IMR-90 (cell line): ENCODE measurements around the gene MAPK8IP1. TPM values are rescaled to one million over a fixed set of nuclear protein-coding genes. Genes with fewer than 3 reads are reported as not detected.

ENCODE experiments used
- ATAC-seq: fragments of 200-7000 bp; cut with Tn5 transposase; 2 replicates; pipeline ENCODE4 v1.9.1; 2020; ENCODE audit warnings: low read depth, mild to moderate bottlenecking, moderate library complexity
- BruUV-seq: library from RNA; stranded (reverse); fragments of 400-500 nt; replicated peaks from 2 replicates; lab custom pipeline; 2021; lab: Mats Ljungman, UMichigan
- CTCF ChIA-PET: fragments of 300-600 bp; formaldehyde crosslinking; extraction: SDS; loops from one replicate; lab custom pipeline; 2021; ENCODE audit warnings: antibody characterized with exemption; lab: Yijun Ruan, JAX
- POLR2A ChIA-PET: fragments of 300-600 bp; sonication (Branson Sonifier 250); formaldehyde crosslinking; loops from one replicate; lab custom pipeline; 2022; ENCODE audit warnings: antibody characterized with exemption; ENCODE audit not compliant: unreplicated experiment; lab: Charles Lee
- DNase-seq: peaks from one replicate; pipeline ENCODE4 v3.0.0; 2013
- H2AFZ ChIP-seq: replicated peaks from 2 replicates; pipeline ENCODE3; 2013; ENCODE audit warnings: low read length, mild to moderate bottlenecking; ENCODE audit not compliant: poor library complexity
- H2AK5ac ChIP-seq: 2 replicates; pipeline ENCODE4 v1.6.1; 2013; ENCODE audit warnings: low read depth, low read length, inconsistent platforms
- H2AK9ac ChIP-seq: replicated peaks from 2 replicates; pipeline ENCODE3; 2013; ENCODE audit warnings: mild to moderate bottlenecking, low read depth, low read length, moderate library complexity; ENCODE audit not compliant: poor library complexity
- H2BK120ac ChIP-seq: 2 replicates; pipeline ENCODE4 v1.6.1; 2013; ENCODE audit warnings: low read depth, low read length, inconsistent platforms
- H2BK15ac ChIP-seq: 3 replicates; pipeline ENCODE4 v1.6.1; 2013; ENCODE audit warnings: low read depth, low read length, inconsistent platforms
- H2BK20ac ChIP-seq: 2 replicates; pipeline ENCODE4 v1.6.1; 2013; ENCODE audit warnings: low read depth, mild to moderate bottlenecking, inconsistent platforms, low read length, moderate library complexity
- H2BK5ac ChIP-seq: 2 replicates; pipeline ENCODE4 v1.6.1; 2013; ENCODE audit warnings: mild to moderate bottlenecking, low read depth, low read length, inconsistent platforms; ENCODE audit not compliant: poor library complexity, severe bottlenecking
- H3K14ac ChIP-seq: replicated peaks from 2 replicates; pipeline ENCODE4 v1.6.1; 2013; ENCODE audit warnings: low read depth, low read length, inconsistent platforms
- H3K18ac ChIP-seq: 2 replicates; pipeline ENCODE4 v1.6.1; 2013; ENCODE audit warnings: low read depth, low read length, control low read depth
- H3K23ac ChIP-seq: 2 replicates; pipeline ENCODE4 v1.6.1; 2013; ENCODE audit warnings: low read depth, low read length, inconsistent platforms
- H3K27ac ChIP-seq: 2 replicates; pipeline ENCODE4 v1.5.1; 2013; ENCODE audit warnings: mild to moderate bottlenecking, control low read depth, low read length; ENCODE audit not compliant: insufficient read depth
- H3K27me3 ChIP-seq: 2 replicates; pipeline ENCODE4 v1.6.1; 2013; ENCODE audit warnings: low read length; ENCODE audit not compliant: control insufficient read depth, insufficient read depth
- H3K36me3 ChIP-seq: 2 replicates; pipeline ENCODE4 v1.6.1; 2013; ENCODE audit warnings: low read length, mixed read lengths; ENCODE audit not compliant: control insufficient read depth, insufficient read depth
- H3K4ac ChIP-seq: 2 replicates; pipeline ENCODE4 v1.6.1; 2013; ENCODE audit warnings: low read depth, low read length, inconsistent platforms
- H3K4me1 ChIP-seq: 2 replicates; pipeline ENCODE4 v1.6.1; 2013; ENCODE audit warnings: low read length, mixed read lengths; ENCODE audit not compliant: control insufficient read depth, insufficient read depth
- H3K4me2 ChIP-seq: 2 replicates; pipeline ENCODE4 v1.6.1; 2013; ENCODE audit warnings: low read depth, mild to moderate bottlenecking, control low read depth, low read length, moderate library complexity
- H3K4me3 ChIP-seq: 2 replicates; pipeline ENCODE4 v1.5.1; 2013; ENCODE audit warnings: low read depth, mild to moderate bottlenecking, control low read depth, low read length, moderate library complexity; ENCODE audit not compliant: insufficient read depth
- H3K56ac ChIP-seq: 2 replicates; pipeline ENCODE4 v1.6.1; 2013; ENCODE audit warnings: low read length, inconsistent platforms; ENCODE audit not compliant: insufficient read depth; ENCODE audit errors: extremely low read depth
- H3K79me1 ChIP-seq, 2 experiments: 2 replicates each; pipeline ENCODE4 v1.6.1; 2013; ENCODE audit warnings: low read length in 2 of 2, inconsistent platforms in 1 of 2, low read depth in 1 of 2
- H3K9ac ChIP-seq: 2 replicates; pipeline ENCODE4 v1.6.1; 2013; ENCODE audit warnings: low read depth, low read length, control low read depth
- H3K9me1 ChIP-seq: 2 replicates; pipeline ENCODE4 v1.6.1; 2013; ENCODE audit warnings: low read length, inconsistent platforms; ENCODE audit not compliant: insufficient read depth
- H3K9me3 ChIP-seq: 2 replicates; pipeline ENCODE4 v1.6.1; 2013; ENCODE audit warnings: low read length; ENCODE audit not compliant: control insufficient read depth, insufficient read depth
- H4K20me1 ChIP-seq: 2 replicates; pipeline ENCODE4 v1.6.1; 2013; ENCODE audit warnings: low read length, inconsistent platforms; ENCODE audit not compliant: insufficient read depth
- H4K5ac ChIP-seq: 2 replicates; pipeline ENCODE4 v1.6.1; 2013; ENCODE audit warnings: mild to moderate bottlenecking, low read depth, low read length, control low read depth
- H4K8ac ChIP-seq, 2 experiments: 2 replicates each; pipeline ENCODE4 v1.6.1; 2013; ENCODE audit warnings: low read depth in 2 of 2, low read length in 2 of 2, control low read depth in 1 of 2, inconsistent platforms in 1 of 2
- H4K91ac ChIP-seq: 2 replicates; pipeline ENCODE4 v1.6.1; 2013; ENCODE audit warnings: low read depth, low read length, inconsistent platforms; ENCODE audit not compliant: insufficient read depth
- BHLHE40 ChIP-seq: fragments of 150-350 bp; IDR thresholded peaks from 2 replicates; pipeline ENCODE4 v1.6.1; 2016; ENCODE audit warnings: mild to moderate bottlenecking, low read depth, low read length
- CEBPB ChIP-seq: IDR thresholded peaks from 2 replicates; pipeline ENCODE4 v1.6.1; 2012; ENCODE audit warnings: low read depth, low read length, improper control_type of control experiment
- CHD1 ChIP-seq: IDR thresholded peaks from 2 replicates; pipeline ENCODE4 v1.6.1; 2012; ENCODE audit warnings: low read depth, low read length, improper control_type of control experiment
- CTCF ChIP-seq: conservative IDR thresholded peaks from 2 replicates; pipeline ENCODE4 v1.5.1; 2012; ENCODE audit warnings: mild to moderate bottlenecking, low read depth, low read length, improper control_type of control experiment
- ELK1 ChIP-seq: fragments of 150-350 bp; IDR thresholded peaks from 2 replicates; pipeline ENCODE4 v1.6.1; 2016; ENCODE audit warnings: low read depth, mild to moderate bottlenecking, low read length, moderate library complexity, borderline replicate concordance
- FOS ChIP-seq: fragments of 150-350 bp; IDR thresholded peaks from 2 replicates; pipeline ENCODE4 v1.6.1; 2016; ENCODE audit warnings: low read depth, low read length
- MAFK ChIP-seq: IDR thresholded peaks from 2 replicates; pipeline ENCODE4 v1.6.1; 2012; ENCODE audit warnings: low read depth, low read length, improper control_type of control experiment
- MAZ ChIP-seq: IDR thresholded peaks from 2 replicates; pipeline ENCODE4 v1.6.1; 2012; ENCODE audit warnings: low read depth, mild to moderate bottlenecking, low read length, improper control_type of control experiment, moderate library complexity, borderline replicate concordance
- MXI1 ChIP-seq: IDR thresholded peaks from 2 replicates; pipeline ENCODE4 v1.6.1; 2012; ENCODE audit warnings: low read depth, mild to moderate bottlenecking, low read length, moderate library complexity, borderline replicate concordance
- POLR2A ChIP-seq: IDR thresholded peaks from 2 replicates; pipeline ENCODE4 v1.6.1; 2012; ENCODE audit warnings: mild to moderate bottlenecking, low read depth, low read length
- RAD21 ChIP-seq: IDR thresholded peaks from 2 replicates; pipeline ENCODE4 v1.6.1; 2012; ENCODE audit warnings: low read length, improper control_type of control experiment
- RCOR1 ChIP-seq: IDR thresholded peaks from 2 replicates; pipeline ENCODE4 v1.6.1; 2012; ENCODE audit warnings: mild to moderate bottlenecking, low read length, improper control_type of control experiment; ENCODE audit not compliant: insufficient replicate concordance
- RFX5 ChIP-seq: IDR thresholded peaks from 2 replicates; pipeline ENCODE4 v1.8.0; 2012; ENCODE audit warnings: low read depth, mild to moderate bottlenecking, low read length, moderate library complexity
- USF2 ChIP-seq: fragments of 150-350 bp; IDR thresholded peaks from 2 replicates; pipeline ENCODE4 v1.6.1; 2017; ENCODE audit warnings: mild to moderate bottlenecking, antibody characterized with exemption, low read length, low read depth
- WGBS, 2 experiments: methylation state at CpG; one replicate each; pipeline versions ENCODE4 v1.1.5 to v1.1.7; 2013; ENCODE audit warnings: missing lambda C conversion rate in 2 of 2; ENCODE audit not compliant: insufficient read length in 1 of 2; ENCODE audit errors: extremely low coverage in 2 of 2; 5-methylcytosine and 5-hydroxymethylcytosine counted together
- dilution Hi-C: fragments of 300-500 bp; cut with HindIII; formaldehyde crosslinking; loops from one replicate; pipeline ENCODE4 v1.14.3; 2018; ENCODE audit warnings: low sequenced_read_pairs; ENCODE audit not compliant: unreplicated experiment
- in situ Hi-C: fragments of 300-500 bp; cut with MboI; formaldehyde crosslinking; loops from 3 replicates; pipeline ENCODE4 v1.14.3; 2019; ENCODE audit warnings: low sequenced_read_pairs, inconsistent platforms, mixed read lengths
- intact Hi-C: fragments of 100-400 bp; cut with micrococcal nuclease; formaldehyde crosslinking; loops from 2 replicates; pipeline ENCODE4 v1.10.0; 2022
- polyA plus RNA-seq, 3 experiments: library from polyadenylated mRNA; depleted of rRNA; stranded (reverse); fragments of >200 nt; gene quantifications; 2 replicates each; pipeline ENCODE4 v1.2.3, GENCODE V29; 2012; ENCODE audit warnings: low replicate concordance in 1 of 3
- total RNA-seq: library from RNA; depleted of rRNA; stranded (reverse); fragments of >200 nt; gene quantifications from 2 replicates; pipeline ENCODE4 v1.2.3, GENCODE V29; 2012

Gene MAPK8IP1
- total and polyA plus RNA-seq, 2 of the 4 experiments (the other 2 are of a cell fraction), result 6.5 to 9.6 TPM

GRCh38 chr11:45917623-45918330, 32.3 kb downstream of the MAPK8IP1 start, which contains the start of gene PEX16:
TSS of gene PEX16 (minus strand) at chr11:45917877. CDS start at chr11:45917811, 66 bp downstream.
- Histone ChIP-seq H4K8ac (peak within 1 kb of the TSS; percentile 63 to 94; a peak in 3 of 4 replicates), H4K91ac (peak within 1 kb of the TSS; percentile 64), H3K4me1 (no peaks in the 10 kb centered on the region), H3K14ac (peak within 1 kb of the TSS; percentile 91), H3K56ac (peak within 1 kb of the TSS; percentile 85), H2AK5ac (peak within 1 kb of the TSS; percentile 87), H3K23ac (peak within 1 kb of the TSS; percentile 84), H3K9me3 (no peaks in the 10 kb centered on the region), H3K4me2 (peak within 1 kb of the TSS; percentile 98), H2AFZ (peak within 1 kb of the TSS; percentile 96), H2BK20ac (no peak within 1 kb of the TSS), H2AK9ac (peak within 1 kb of the TSS; percentile 99), H3K9me1 (0 out of 2 replicates have a peak, but pooled peaks cover 8% of the 10 kb centered on the region), H3K18ac (0 out of 2 replicates have a peak within 1 kb of the TSS, but pooled peaks have one; percentile 6), H3K27me3 (peaks cover 16% of the 10 kb centered on the region), H3K27ac (peak within 1 kb of the TSS; percentile 85), H3K79me1 (peaks cover 18 to 32% of the 10 kb centered on the region in 2 experiments), H4K20me1 (peaks cover 7% of the 10 kb centered on the region; the same call in 1 of the 2 replicates), H2BK5ac (peak within 1 kb of the TSS; percentile 51), H3K4ac (peak within 1 kb of the TSS; percentile 88), H3K4me3 (peak within 1 kb of the TSS; percentile 79), H3K36me3 (peaks cover 20% of the 10 kb centered on the region), H2BK120ac (peak within 1 kb of the TSS; percentile 52; the same call in 1 of the 2 replicates), H3K9ac (peak within 1 kb of the TSS; percentile 95), H2BK15ac (no peak within 1 kb of the TSS), H4K5ac (peak within 1 kb of the TSS; percentile 59)
- ATAC-seq, result peak; percentile 94
- BruUV-seq, result no TSS peak
- WGBS, 2 experiments, result 0% methylated on average over 14 of the region's 45 CpGs; no CpG with 5 or more reads in 1 of the 2 experiments
- CTCF ChIA-PET, result interaction anchor here (1.0 kb wide), 1 partner anchor 44 kb away, joined by 3 read pairs; no protein-coding TSS in a partner anchor
- DNase-seq, result peak; percentile 100
- in situ Hi-C loops (no loop called here), intact Hi-C loops (no loop called here), dilution Hi-C loops (no loop called here)
- POLR2A ChIA-PET, result no interaction called here
- TF ChIP-seq RAD21 (peak; percentile 18), POLR2A (peak; percentile 91), ELK1 (no peak), CHD1 (no peak), MXI1 (peak; percentile 84), CTCF (no peak), BHLHE40 (no peak), USF2 (no peak), MAZ (peak; percentile 75; the same call in 1 of the 2 replicates), CEBPB (peak; percentile 99), MAFK (no peak), RCOR1 (peak; percentile 60), FOS (no peak), RFX5 (peak; percentile 58; the same call in 1 of the 2 replicates)
